Measurements from ENCODE around the gene GALNT7.
A peak's percentile ranks its signal among the peaks of the same experiment; 100 is the strongest.

The GALNT7 gene

DNA sequence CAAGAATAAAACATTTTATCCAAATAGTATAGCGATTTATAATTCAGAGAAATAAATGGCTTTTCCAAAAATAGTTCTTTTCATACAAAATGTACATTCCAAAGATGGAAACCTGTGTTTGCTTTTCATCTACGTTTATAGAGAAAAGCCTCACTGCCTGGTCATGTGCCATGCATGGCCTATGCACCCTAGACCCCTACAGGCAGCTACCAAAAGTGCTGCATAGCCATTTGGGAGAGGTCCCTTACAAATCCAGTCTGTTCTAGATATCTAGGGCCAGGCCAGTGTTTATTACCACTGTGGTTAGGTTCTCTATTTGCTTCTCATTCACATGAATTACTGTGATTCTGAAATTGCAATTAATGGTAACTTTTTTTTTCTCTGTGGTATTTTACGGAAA, 148.4 kb downstream of the GALNT7 start:
- FAIRE-seq: no peak

DNA sequence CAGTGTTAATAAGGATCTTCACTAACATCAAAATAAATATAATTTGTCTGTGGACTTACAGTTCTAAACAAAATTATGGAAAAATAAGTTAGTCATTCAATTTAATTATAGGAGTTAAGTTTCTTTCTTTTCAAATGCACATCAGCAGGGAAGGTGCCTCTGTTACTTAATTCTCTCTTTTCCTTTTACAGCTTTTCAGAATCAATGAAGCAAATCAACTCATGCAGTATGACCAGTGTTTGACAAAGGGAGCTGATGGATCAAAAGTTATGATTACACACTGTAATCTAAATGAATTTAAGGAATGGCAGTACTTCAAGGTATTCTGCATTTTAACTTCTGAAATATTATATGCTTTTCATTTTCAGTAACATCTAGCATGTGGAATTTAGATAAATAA, 149.6 kb downstream of the GALNT7 start:
- peak; percentile 68 for FAIRE-seq

DNA sequence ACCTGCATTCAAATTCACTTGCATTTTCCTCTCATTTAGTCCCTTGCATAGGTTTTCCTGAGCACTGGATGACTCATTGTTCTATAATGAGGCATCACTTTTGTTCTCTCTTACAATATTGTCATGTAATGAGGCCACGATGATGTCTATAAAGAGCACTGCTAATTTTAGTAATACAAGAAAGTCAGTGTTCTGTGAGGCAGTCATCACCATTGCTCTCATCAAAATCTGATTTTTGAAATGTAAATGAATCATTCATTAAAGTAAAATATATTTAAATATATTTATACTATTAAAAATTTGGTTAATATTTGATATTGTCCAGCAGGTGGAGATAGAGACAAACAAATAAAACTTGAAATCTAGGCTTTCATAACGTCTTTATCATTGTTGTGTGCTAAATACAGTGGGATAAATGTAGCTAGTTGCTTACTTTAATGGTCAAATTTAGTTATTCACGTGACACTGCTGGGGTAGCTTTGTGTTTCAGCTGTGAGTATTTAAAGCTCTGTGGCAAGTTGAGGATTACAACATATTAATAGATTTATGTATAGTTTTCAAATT, 150.1 kb downstream of the GALNT7 start:
- FAIRE-seq: peak; percentile 98

DNA sequence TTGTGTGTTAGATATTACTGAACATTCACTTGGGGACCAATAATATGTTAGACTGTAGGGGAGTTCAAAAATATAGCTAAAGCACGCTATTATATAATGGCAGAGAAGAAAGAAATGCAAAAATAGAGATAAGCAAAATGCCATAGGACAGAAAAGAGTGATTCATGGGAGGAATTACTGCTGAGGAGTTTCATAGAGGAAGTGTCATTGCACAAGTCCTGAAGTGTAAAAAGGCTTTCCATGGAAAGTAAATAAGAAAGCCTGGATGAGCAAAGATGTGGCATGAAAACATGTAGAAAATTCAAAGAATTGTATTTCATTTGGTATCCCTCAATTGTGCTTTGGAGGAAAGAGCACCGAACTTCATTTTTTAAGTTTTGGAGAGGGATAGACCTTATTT, 151.1 kb downstream of the GALNT7 start:
- FAIRE-seq: no peak

DNA sequence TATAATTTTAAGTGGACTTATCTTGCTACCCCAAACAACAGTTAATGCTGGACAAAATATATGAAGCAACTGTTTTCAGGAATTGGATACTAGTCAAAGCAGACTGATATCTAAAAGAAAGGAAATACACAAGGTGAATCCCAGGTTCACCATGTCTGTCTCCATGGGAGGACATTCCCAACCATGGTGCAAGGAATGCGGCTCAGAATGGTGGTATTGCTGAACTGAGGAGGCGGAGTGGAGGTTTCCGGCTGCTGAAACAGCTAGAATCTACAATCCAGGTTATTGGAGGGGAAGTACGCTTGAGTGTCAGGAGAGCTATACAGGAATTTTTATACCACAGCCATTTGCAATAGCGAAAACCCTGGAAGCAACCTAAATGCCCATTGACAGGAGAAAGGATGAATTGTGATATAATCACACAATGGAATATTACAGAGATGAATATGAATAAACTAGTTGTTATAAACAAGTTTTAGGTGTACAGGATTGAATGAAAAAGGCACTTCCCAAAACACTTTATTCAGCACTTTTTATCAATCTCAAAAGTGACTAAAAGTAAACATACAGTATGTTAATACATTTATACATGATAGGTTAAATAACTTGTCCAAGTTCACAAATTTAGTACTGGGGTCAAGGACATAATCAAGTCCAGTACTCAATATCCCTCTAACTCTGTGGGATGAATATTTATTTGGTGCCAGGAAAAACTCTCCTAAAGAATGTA, 156.6 kb downstream of the GALNT7 start:
- FAIRE-seq: peak; percentile 27

DNA sequence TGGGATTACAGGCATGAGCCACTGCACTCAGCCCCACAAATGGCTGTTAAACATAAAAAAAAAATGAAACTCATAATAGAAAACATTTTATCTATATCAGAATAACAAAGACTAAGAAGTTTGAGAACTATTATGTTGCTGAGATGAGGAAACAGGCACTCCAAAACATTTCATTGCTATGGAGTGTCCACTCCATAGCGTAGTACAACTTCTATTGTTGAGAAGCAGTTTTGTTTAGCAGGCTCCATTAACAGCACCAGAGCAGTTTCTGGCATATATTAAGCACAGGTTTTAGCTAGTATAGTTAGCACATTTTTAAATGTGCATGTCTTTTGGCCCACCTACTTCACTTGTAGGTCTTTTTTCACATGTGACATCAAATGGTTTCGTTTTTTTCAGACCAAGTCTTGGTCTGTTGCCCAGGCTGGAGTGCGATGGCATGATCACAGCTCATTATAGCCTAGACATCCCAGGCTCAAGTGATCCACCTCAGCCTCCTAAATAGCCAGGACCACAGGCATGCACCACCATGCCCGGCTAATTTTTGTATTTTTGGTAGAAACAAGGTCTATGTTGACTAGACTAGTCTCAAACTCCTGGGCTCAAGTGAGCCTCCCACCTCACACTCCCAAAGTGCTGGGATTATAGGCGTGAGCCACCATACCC, 159.8 kb downstream of the GALNT7 start:
- FAIRE-seq: no peak

DNA sequence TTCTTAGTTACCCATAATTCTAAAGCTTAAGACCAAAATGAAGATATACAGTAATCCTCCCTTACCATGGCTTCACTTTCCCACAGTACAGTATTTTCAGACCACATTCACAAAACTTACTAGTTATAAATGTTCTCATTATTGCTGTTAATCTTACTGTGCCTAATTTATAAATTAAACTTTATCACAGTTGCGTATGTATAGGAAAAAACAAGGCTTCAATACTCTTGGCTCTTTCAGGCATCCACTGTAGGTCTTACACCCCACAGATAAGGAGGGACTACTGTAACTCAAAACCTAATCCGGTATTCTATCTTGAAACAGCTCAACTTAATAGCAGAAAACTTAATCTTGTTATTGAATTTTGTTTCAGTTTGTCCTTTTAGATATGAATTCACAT, 162.0 kb downstream of the GALNT7 start:
- FAIRE-seq: no peak

DNA sequence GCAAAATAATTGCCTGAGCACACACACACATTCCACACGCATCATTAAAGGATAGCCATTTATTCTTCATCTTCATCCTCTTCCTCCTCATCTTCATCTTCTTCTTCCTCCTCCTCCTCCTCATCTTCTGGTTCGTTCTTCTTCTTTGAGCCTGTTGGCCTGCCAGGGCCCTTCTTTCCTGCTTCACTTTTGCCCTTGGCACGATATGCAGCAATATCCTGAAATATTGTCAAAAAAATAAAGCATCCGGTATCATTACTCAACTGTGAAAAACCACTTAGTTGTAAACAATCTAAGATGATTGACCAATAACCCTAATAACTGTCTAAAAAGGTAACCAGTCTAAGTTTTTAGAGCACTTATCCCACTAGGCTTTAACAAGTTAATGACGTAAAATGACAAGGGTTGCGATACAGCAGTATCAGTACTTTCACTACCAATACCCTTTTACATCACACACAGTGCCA, 163.4 kb downstream of the GALNT7 start:
- FAIRE-seq: no peak

DNA sequence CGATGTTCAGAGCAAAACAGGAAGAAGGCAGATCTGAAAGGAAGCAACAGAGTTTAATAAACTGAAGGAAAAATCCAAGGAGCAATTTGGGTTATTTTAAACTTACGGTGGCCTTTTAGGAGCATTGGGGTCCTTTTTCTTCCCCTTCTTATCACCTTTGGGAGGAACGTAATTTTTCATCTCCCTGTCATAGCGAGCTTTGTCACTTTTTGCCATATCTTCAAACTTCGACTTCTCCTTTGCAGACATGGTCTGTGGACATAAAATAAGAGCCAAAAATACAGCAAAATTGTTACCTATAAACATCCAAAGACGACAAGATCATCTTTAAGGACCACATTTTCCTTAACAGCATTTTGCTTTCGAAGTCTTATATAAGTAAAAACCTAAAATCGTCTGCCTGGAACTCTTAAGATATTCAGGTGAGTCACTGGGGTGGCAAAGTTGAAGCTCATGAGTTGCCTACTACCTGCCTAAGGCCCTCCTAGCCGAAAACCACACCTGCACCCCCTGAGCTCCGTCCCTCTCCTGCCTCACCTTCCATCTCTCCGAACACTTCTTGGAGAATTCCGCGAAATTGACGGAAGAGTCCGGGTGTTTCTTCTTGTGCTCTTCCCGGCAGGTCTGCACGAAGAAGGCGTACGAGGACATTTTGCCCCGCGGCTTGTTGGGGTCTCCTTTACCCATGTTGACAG, 164.5 kb downstream of the GALNT7 start:
- no peak for FAIRE-seq

DNA sequence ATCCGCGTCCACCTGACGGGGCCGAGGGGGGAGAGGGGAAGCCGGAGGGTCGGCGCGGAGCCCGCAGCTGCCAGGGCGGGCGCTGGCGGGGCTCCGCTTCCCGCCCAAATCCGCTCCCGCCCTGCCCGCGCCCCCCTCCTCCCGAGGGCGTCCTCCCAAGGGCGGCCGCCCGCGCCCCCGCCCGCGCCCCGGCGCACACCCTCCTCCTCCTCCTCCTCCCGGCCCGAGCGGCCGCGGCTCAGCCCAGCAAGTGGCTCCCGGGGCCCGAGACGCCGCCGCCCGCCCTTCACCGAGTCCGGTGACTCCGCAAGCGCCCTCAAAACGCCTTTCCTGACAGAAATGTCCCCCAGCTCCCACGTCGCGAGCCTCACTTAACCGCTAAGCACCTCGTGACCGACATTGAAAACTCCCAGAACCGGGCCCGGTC, 165.1 kb downstream of the GALNT7 start:
- no peak for FAIRE-seq

DNA sequence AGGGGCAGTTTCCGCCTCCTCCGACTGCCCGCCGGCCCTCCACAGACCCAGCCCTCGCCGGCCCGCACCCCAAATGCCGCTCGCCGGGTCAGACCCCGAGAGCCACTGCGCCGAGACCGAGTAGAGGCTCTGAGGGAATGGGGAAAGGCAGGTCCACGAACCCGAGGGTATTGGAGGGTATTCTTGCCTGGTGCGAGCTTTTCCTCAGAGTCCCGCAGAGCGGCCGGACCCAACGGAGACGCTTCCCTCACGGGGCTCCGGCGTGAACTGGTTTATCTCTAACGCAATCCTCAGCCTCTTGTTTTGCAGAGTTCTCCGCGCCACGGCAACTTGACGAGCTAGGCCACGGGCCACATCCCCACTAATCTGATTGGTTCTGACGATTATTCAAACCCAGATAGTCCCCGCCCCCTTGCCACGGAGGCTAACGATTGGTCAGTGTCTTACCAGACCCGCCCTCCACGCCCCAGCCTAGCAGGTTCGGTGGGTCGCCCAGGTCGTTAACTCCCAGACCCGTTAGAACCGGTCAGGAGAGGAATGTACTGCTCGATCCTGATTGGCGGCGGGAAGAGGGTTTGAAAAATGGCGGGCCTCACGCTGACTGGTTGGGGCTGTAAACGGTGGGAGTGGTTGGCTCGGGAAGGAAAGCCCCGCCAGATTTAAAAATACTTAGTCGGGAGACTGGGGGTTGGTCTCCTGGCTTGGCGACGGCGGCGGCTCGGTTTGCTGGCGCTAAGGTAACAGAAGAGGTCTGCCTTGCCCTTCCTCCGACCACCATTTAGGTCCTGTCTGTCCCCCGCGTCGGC, 165.7 kb downstream of the GALNT7 start, which contains the start of gene HMGB2:
HMGB2 (minus strand) TSS at position 274 of the 806 bp plus-strand sequence. CDS start 709 bp downstream, outside the sequence.
- peak; percentile 99 for FAIRE-seq

DNA sequence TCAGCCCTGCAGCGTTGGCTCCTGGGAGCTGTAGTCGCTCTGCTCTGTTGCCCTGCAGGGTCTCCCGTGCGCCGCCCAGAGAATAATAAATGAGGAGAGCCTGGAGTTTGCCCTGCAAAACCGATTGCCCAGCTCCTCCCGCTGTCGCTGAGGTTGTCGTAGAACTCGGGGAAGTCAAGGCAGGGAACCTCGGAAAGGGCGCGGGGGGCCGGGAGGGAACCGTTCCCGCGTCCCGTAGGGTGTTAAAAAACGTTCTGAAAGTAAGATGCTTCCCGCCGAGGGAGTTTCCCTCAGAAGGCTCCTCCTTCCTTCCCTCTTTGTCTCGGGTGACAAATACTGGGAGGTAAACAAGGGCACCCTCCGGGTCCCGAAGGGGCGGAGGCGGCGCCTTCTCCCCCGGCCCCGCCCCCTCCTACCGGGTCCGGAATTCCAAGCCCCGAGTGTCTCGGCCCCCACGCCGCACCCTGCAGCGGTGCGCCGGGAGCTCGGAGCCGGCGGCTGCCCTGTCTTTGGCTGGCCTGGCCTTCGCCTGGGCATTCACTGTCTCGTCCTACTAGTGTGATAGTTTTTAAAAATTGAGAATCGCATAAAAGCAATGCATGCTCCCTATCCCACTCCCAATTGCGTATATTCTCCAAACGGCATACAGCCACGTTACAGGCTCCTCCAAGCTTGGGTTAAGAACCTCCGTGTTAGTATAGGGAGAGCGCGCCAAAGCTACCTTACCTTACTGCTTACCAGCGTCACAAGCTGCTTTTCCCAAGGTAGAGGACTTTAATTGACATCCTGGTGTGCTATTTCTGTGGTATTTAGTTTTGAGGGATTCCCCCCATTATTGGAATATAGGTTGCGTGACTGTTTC, 166.5 kb downstream of the GALNT7 start:
- FAIRE-seq: no peak

DNA sequence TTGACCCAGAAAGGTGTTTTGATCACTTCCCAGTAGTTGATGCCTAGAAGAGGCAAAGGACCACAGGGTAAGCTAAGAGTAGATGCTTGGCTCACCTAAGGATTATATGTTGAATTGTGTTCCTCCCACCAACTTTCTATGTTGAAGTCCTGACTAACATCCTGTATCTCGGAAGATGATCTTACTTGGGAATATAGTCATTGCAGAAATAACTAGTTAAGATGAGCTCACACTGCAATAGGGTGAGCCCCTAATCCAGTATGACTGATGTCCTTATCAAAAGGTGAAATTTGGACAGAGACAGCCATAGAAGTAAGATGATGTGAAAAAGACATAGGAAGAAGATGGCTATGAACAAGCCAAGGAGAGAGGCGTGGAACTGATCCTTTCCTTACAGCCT, 168.9 kb downstream of the GALNT7 start:
- no peak for FAIRE-seq

DNA sequence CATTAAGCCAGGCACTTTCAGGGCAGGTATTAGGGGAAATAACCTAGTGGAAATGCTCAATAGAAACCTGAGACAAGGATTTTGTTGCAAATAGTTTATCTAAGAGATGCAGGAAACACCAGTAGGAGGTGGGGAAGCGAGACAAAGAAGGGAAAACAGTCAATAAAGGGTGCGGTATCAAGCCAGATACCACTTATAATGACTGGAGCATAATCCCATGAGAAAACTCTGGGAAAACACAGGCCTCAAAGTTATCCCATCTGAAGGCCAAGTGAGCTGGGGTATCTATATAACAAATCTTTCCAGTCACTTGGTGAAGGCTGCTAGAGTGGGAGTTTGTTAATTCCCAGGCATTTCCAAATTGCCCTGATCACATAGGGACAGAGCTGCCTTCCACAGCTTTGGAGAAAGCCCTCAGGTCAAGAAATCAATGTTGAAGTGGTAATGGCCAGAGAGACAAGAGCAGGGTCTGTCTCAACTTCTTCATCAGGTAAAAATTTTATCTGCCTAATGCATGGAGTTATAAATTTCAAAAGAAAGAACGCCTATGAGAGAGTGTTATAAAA, 175.3 kb downstream of the GALNT7 start:
- FAIRE-seq: no peak

DNA sequence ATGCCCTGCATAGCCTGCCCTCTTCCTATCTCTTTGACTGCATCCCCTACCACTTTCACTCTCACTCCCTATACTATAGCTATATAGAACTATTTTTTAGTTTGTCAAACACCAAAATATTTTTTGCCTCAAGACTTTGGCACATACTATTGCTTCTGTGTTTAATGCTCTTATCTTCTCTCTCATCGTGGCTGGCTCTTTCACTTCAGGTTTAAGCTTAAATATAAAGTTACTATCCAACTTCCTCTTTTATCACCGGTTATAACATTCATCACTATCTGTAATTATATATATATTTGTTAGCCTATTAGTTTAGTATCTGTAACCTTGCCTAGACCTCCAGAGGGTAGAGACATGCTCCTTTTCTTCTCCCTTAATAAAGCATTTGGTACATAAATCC, 177.0 kb downstream of the GALNT7 start:
- no peak for FAIRE-seq

DNA sequence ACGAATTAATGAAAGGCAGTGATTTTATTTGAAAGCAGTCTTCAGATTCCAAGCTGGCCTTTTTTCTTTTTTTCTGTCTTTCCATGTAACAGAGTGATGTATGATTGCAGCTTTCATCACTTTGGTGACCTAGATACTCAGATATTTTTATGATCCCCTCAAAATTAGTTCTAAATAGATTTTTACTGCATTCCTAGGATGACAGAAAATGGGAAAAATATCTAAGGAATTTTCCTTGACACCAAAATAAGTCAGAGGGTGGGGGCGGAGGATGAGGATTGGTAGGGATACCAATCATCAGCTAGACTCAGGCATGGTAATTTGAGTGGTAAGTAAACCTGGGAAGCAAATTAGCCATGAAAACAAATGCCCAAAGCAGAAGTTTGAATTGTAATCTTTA, 177.5 kb downstream of the GALNT7 start:
- no peak for FAIRE-seq

DNA sequence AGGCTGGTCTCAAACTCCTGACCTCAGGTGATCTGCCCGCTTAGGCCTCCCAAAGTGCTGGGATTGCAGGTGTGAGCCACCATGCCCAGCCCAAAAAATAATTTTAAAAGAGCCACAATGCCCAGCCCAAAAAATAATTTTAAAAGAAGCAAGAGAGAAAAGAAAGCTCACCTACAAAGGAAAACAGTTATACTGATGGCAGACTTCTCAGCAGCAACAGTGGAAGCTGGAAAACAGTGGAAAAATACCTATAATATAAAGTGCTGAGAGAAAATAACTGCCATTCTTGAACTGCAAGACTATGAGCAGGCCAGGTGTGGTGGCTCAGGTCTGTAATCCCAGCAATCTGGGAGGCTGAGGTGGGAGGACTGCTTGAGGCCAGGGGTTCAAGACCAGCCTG, 178.9 kb downstream of the GALNT7 start:
- FAIRE-seq: no peak

DNA sequence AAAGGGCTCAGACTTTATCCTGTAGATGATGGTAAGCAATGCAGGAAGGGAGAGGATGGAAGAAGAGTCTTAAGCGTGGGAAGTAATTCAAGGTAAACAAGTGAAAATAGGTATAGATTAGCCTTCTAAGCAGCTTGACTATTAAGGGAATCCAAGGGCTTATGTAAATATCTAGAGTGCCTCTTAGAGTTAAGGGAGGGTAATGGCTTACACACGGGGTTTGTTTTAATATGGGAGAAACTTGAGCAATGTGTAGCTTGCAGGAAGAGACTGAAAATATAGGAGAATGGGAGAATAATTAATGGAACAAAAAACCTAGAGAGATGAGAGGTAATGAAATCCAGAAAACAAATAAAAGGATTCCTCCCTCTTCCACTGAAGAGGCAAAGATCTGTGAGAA, 189.3 kb downstream of the GALNT7 start:
- FAIRE-seq: no peak

DNA sequence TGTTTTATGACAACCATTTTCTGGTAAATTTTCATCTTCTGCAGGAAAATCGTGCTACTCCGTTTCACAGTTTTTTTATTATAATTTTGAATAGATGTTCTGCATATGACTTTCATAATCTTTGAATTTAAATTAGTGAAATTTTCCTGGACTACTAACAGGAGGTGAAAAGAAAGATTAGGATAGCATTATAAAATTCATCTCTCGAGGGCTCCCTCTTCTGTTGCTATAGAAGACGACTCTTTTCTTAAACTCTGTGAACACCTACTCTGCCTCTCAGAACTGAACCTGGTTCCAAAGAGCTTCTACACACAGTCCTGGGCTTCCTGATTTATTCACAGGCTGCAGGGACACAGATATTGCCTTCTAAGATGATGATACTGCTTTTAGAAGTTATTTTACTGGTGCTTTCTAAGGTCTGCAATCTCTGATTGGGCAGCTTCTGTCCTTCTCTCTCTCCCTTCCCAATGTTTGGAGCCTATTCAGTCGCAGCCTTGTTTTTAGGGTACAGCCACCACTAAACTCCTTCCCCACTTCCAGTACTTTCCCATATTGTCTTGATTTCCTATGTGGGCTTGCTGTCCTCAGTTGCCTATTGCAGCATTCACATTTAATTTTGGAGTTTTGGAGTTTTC, 192.1 kb downstream of the GALNT7 start:
- FAIRE-seq: no peak

DNA sequence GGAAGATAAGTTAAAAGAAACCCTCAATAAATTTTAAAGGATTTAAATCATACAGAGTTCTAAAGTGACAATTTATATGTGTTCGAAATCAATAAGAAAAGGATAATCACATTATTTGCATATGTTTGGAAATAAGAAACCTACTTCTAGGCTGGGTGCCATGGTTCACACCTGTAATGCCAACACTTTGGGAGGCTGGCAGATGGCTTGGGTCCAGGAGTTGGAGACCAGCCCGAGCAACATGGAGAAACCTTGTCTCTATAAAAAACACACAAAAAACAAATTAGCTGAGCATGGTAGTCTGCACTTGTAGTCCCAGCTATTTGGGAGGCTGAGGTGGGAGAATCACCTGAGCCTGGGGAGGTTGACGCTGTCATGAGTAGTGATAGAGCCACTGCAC, 194.1 kb downstream of the GALNT7 start:
- FAIRE-seq: no peak
